ENCODE results near the gene PKD2L2. TPM values are rescaled to one million over a fixed set of nuclear protein-coding genes. Genes with fewer than 3 reads are reported as not detected.
A peak's percentile ranks its signal among the peaks of the same experiment; 100 is the strongest.

The PKD2L2 gene
- total and polyA plus RNA-seq, 2 of the 4 experiments (the other 2 are of a cell fraction) = not detected

DNA sequence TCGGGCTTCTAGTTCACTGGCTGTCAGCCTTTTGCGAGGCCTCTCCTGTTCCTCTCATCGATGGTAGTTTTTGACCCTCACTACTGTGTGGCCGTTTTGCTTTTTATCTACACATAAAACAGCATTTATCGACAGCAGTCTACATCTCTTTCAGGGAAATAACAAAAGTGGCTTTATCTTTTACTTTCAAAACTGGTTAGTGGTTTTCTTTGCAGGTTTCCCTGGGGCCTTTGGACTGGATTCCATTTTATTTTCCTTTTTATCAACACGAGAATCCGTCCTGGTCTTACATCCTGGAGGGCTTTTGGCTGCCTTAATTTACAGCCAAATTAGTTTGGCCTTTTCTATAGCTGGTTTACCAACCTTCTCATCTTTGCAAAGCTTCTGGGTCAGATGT, 793 bp upstream of the PKD2L2 start:
- DNase-seq = no peak
- no peak overlapping the region for H3K4me3 ChIP-seq (ENCODE audit: insufficient read depth, low read depth, low read length)
- H3K27ac ChIP-seq (ENCODE audit: insufficient read depth, low read length) = no peak overlapping the region
- no peak overlapping the region for H2AK9ac ChIP-seq (replicated peaks; ENCODE audit: low read depth, low read length, poor library complexity)
- peak overlapping the region; percentile 80 to 86; a peak in 3 of 4 replicates for H4K8ac ChIP-seq (ENCODE audit: low read depth in 2 of 2, low read length in 2 of 2)
- peak overlapping the region; percentile 78 for H2AFZ ChIP-seq (replicated peaks; ENCODE audit: low read length, poor library complexity)
- ATAC-seq (ENCODE audit: low read depth) = no peak
- no peak overlapping the region for H3K56ac ChIP-seq (ENCODE audit: extremely low read depth, insufficient read depth, low read length)
- intact Hi-C loops (cut with micrococcal nuclease) = no loop called here
- no peak overlapping the region for H3K23ac ChIP-seq (ENCODE audit: low read depth, low read length)
- H3K27me3 ChIP-seq (ENCODE audit: control insufficient read depth, insufficient read depth, low read length) = no peaks in the 10 kb centered on the region; the same call in none of the 2 replicates
- no peak for TF ChIP-seq SMC3 (IDR thresholded peaks at IDR 0.05; ENCODE audit: low read depth, low read length)
- TF ChIP-seq RCOR1 (IDR thresholded peaks at IDR 0.05; ENCODE audit: insufficient replicate concordance, low read length) = no peak
- TF ChIP-seq RFX5 (IDR thresholded peaks at IDR 0.05; ENCODE audit: low read depth, low read length) = no peak
- no peak for TF ChIP-seq RAD21 (IDR thresholded peaks at IDR 0.05; ENCODE audit: low read length)
- TF ChIP-seq, protein P1, sequence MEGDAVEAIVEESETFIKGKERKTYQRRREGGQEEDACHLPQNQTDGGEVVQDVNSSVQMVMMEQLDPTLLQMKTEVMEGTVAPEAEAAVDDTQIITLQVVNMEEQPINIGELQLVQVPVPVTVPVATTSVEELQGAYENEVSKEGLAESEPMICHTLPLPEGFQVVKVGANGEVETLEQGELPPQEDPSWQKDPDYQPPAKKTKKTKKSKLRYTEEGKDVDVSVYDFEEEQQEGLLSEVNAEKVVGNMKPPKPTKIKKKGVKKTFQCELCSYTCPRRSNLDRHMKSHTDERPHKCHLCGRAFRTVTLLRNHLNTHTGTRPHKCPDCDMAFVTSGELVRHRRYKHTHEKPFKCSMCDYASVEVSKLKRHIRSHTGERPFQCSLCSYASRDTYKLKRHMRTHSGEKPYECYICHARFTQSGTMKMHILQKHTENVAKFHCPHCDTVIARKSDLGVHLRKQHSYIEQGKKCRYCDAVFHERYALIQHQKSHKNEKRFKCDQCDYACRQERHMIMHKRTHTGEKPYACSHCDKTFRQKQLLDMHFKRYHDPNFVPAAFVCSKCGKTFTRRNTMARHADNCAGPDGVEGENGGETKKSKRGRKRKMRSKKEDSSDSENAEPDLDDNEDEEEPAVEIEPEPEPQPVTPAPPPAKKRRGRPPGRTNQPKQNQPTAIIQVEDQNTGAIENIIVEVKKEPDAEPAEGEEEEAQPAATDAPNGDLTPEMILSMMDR (conservative IDR thresholded peaks at IDR 0.05; ENCODE audit: low read depth, low read length) = no peak
- no peak for TF ChIP-seq CHD1 (IDR thresholded peaks at IDR 0.05; ENCODE audit: low read depth, low read length)
- TF ChIP-seq, protein P2, sequence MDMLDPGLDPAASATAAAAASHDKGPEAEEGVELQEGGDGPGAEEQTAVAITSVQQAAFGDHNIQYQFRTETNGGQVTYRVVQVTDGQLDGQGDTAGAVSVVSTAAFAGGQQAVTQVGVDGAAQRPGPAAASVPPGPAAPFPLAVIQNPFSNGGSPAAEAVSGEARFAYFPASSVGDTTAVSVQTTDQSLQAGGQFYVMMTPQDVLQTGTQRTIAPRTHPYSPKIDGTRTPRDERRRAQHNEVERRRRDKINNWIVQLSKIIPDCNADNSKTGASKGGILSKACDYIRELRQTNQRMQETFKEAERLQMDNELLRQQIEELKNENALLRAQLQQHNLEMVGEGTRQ (IDR thresholded peaks at IDR 0.05; ENCODE audit: low read depth, low read length) = no peak
- no peak for TF ChIP-seq FOS (IDR thresholded peaks at IDR 0.05; ENCODE audit: low read depth, low read length)
- TF ChIP-seq MAZ (IDR thresholded peaks at IDR 0.05; ENCODE audit: borderline replicate concordance, low read depth, low read length) = no peak
- H3K4me2 ChIP-seq (ENCODE audit: low read depth, low read length) = no peak overlapping the region; the same call in 1 of the 2 replicates
- no peaks in the 10 kb centered on the region for H4K20me1 ChIP-seq (ENCODE audit: insufficient read depth, low read length)
- no peak overlapping the region for H4K91ac ChIP-seq (ENCODE audit: insufficient read depth, low read depth, low read length)
- ChIA-PET CTCF (interaction anchor here (1.0 to 1.1 kb wide), 2 partner anchors 9 to 13 kb away, joined by 3 to 4 read pairs; no protein-coding TSS in a partner anchor), POLR2A (ENCODE audit: unreplicated experiment) (no interaction called here)
- H2AK5ac ChIP-seq (ENCODE audit: low read depth, low read length) = no peak overlapping the region
- in situ Hi-C loops (cut with MboI; ENCODE audit: low sequenced_read_pairs) = no loop called here
- H3K18ac ChIP-seq (ENCODE audit: low read depth, low read length) = no peak overlapping the region
- BruUV-seq (replicated peaks) = no TSS peak
- no peak overlapping the region for H2BK20ac ChIP-seq (ENCODE audit: low read depth, low read length)
- dilution Hi-C loops (cut with HindIII; ENCODE audit: low sequenced_read_pairs, unreplicated experiment) = no loop called here
- no peak overlapping the region for H2BK5ac ChIP-seq (ENCODE audit: low read depth, low read length, poor library complexity, severe bottlenecking)
- WGBS, 2 experiments (ENCODE audit: extremely low coverage in 2 of 2, insufficient read length in 1 of 2) = 80% methylated on average over 3 of the region's 7 CpGs; no CpG with 5 or more reads in 1 of the 2 experiments
- no peak overlapping the region; the same call in 1 of the 2 replicates for H3K14ac ChIP-seq (replicated peaks; ENCODE audit: low read depth, low read length)
- no peak overlapping the region; the same call in 1 of the 2 replicates for H4K5ac ChIP-seq (ENCODE audit: low read depth, low read length)
- no peak overlapping the region for H3K4ac ChIP-seq (ENCODE audit: low read depth, low read length)
- no peaks in the 10 kb centered on the region for H3K4me1 ChIP-seq (ENCODE audit: control insufficient read depth, insufficient read depth, low read length)
- H3K9me3 ChIP-seq (ENCODE audit: control insufficient read depth, insufficient read depth, low read length) = no peaks in the 10 kb centered on the region; the same call in 1 of the 2 replicates
- H2BK15ac ChIP-seq (ENCODE audit: low read depth, low read length) = no peak overlapping the region
- no peaks in the 10 kb centered on the region for H3K9me1 ChIP-seq (ENCODE audit: insufficient read depth, low read length)
- no peaks in the 10 kb centered on the region for H3K36me3 ChIP-seq (ENCODE audit: control insufficient read depth, insufficient read depth, low read length)
- no peak overlapping the region for H3K9ac ChIP-seq (ENCODE audit: low read depth, low read length)
- no peak overlapping the region for H2BK120ac ChIP-seq (ENCODE audit: low read depth, low read length)
- H3K79me1 ChIP-seq (ENCODE audit: low read depth in 1 of 2, low read length in 2 of 2) = no peaks in the 10 kb centered on the region

All from IMR-90 (cell line).